Psoas muscle (tissue), 8 donors: Measurements from ENCODE around the gene RBM20. TPM values are rescaled to one million over a fixed set of nuclear protein-coding genes. Genes with fewer than 3 reads are reported as not detected.
"Not testable (repeated sequence)": the region's sequence is repeated elsewhere in the genome, so short reads cannot be mapped to it uniquely, and the experiment has no call there.

Experiments used
- ATAC-seq, 4 donors: fragments of 200-7000 bp; cut with Tn5 transposase; one replicate each; pipeline ENCODE4 v1.9.1; 2020; ENCODE audit warnings: moderate library complexity in 3 of 4, mild to moderate bottlenecking in 2 of 4
- DNase-seq, 2 donors: peaks; one replicate each; pipeline ENCODE4 v3.0.0-alpha.2; 2020
- H3K27ac ChIP-seq: fragments of 200-600 bp; one replicate; pipeline ENCODE4 v1.8.0; 2022
- H3K27me3 ChIP-seq, 3 donors: fragments of 200-600 bp in 1 of 3; one replicate each; pipeline versions ENCODE4 v1.6.1 to v1.8.0; 2013 to 2022; ENCODE audit warnings: low read length in 2 of 3, mild to moderate bottlenecking in 2 of 3, moderate library complexity in 1 of 3; ENCODE audit not compliant: insufficient read depth in 3 of 3
- H3K36me3 ChIP-seq, 2 donors: fragments of 200-600 bp in 1 of 2; one replicate each; pipeline versions ENCODE4 v1.6.1 to v1.8.0; 2013 to 2022; ENCODE audit warnings: low read depth in 1 of 2, mild to moderate bottlenecking in 1 of 2, moderate library complexity in 1 of 2; ENCODE audit not compliant: insufficient read depth in 1 of 2
- H3K4me1 ChIP-seq: fragments of 200-600 bp; one replicate; pipeline ENCODE4 v1.8.0; 2022
- H3K4me3 ChIP-seq: fragments of 200-600 bp; one replicate; pipeline ENCODE4 v1.8.0; 2022; ENCODE audit warnings: mild to moderate bottlenecking
- H3K9me3 ChIP-seq: fragments of 200-600 bp; one replicate; pipeline ENCODE4 v1.8.0; 2022
- WGBS, 3 donors: extraction: QIAGEN DNeasy Blood & Tissue Kit; methylation state at CpG; one replicate each; pipeline versions ENCODE4 v1.1.6 to v1.1.7; 2013; 5-methylcytosine and 5-hydroxymethylcytosine counted together
- intact Hi-C, 2 donors: fragments of 100-400 bp; cut with DNase I; formaldehyde crosslinking; loops; one replicate each; pipeline versions ENCODE4 v1.11.0 to v1.14.2; 2022
- polyA plus RNA-seq, 3 donors: library from polyadenylated mRNA; stranded (reverse); fragments of 200-250 nt; gene quantifications; one replicate each; pipeline ENCODE4 v1.2.3, GENCODE V29; 2013
- total RNA-seq, 4 donors: library from RNA; stranded (reverse); fragmentation: NEBNext Ultra II Directional in 2 of 4; extraction: Animal tissue kit (Norgen Biotek cat#: 25700) in 2 of 4; gene quantifications; one replicate each; pipeline versions ENCODE4 v1.2.1 to v1.2.4, GENCODE V29; 2021 to 2023
- TF ChIP-seq, protein P1 (sequence below): fragments of 200-600 bp; IDR thresholded peaks from one replicate; pipeline ENCODE4 v1.8.0; 2022; ENCODE audit warnings: antibody characterized with exemption
- donor health status: healthy with polysubstance abuse.
- donor health status: DM: no; HTN: no; CAD: no; lungs with moderate emphysema.
- donor health status: Bipolar disorder and iron deficiency.
- donor health status: healthy.
- donor health status: DM: yes; HTN: yes; CAD: no.
- donor health status: DM: no; HTN: no; CAD: no.
- donor health status: DM: no; HTN: no; CAD: no.
- donor health status: DM: yes; HTN: yes; CAD: no.

RBM20 gene
- total and polyA plus RNA-seq, 7 donors, result 1.6 to 48.8 (median 14.2) TPM

DNA sequence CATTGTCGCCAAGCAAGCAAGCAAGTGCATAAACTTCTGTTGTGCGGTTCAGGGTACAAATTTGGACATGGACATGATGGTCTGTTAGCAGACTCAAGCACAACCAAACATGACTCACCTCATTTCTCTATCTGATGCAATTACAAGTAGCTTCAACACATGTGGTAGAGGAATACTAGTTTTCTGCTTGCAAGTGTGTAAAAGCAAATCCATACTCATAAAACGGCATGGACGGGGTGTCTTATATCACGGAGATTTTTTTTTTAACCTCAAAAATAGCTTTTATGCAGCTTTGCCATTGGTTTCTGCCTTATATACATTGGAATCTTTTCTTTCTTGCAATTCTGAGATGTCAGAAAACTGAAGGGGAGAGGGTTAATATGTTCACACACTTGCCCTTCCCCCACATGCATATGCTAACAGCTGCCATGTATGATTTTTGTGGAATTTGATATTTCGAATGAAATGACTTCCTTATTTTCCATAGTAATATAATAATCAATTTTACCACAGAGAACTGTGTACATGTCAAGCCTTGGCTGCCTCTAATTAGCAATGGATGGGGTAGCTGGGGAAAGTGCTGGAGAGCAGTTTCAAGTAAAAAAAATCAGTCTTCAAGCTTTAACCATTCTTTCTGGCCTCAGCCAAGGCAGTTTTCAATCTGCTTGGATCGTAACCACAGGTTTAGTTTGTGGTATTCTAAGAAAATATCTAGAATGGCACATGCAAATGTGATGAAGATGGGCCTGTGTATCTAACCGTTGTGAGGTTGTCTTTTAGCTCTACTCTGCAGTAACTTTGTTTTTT, 121.6 kb downstream of the RBM20 start:
- Histone ChIP-seq H3K9me3 (no peaks in the 10 kb centered on the region), H3K36me3 (no peaks in the 10 kb centered on the region), H3K4me3 (peak overlapping the region; percentile 60), H3K27ac (peak overlapping the region; percentile 89), H3K27me3 (no peaks in the 10 kb centered on the region), H3K4me1 (peaks cover 37% of the 10 kb centered on the region)
- DNase-seq, result no peak
- peak; percentile 45 to 83 (median 69) for ATAC-seq
- intact Hi-C loops, result no loop called here
- TF ChIP-seq, protein P1, sequence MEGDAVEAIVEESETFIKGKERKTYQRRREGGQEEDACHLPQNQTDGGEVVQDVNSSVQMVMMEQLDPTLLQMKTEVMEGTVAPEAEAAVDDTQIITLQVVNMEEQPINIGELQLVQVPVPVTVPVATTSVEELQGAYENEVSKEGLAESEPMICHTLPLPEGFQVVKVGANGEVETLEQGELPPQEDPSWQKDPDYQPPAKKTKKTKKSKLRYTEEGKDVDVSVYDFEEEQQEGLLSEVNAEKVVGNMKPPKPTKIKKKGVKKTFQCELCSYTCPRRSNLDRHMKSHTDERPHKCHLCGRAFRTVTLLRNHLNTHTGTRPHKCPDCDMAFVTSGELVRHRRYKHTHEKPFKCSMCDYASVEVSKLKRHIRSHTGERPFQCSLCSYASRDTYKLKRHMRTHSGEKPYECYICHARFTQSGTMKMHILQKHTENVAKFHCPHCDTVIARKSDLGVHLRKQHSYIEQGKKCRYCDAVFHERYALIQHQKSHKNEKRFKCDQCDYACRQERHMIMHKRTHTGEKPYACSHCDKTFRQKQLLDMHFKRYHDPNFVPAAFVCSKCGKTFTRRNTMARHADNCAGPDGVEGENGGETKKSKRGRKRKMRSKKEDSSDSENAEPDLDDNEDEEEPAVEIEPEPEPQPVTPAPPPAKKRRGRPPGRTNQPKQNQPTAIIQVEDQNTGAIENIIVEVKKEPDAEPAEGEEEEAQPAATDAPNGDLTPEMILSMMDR, result no peak
- WGBS, 3 donors, result 78 to 88% (median 80%) methylated on average over 8 of the region's 8 CpGs

DNA sequence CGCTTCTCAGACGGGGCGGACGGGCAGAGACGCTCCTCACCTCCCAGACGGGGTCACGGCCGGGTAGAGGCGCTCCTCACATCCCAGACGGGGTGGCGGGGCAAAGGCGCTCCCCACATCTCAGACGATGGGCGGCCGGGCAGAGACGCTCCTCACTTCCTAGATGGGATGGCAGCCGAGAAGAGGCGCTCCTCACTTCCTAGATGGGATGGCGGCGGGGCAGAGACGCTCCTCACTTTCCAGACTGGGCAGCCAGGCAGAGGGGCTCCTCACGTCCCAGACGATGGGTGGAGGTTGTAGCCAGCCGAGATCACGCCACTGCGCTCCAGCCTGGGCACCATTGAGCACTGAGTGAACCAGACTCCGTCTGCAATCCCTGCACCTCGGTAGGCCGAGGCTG, 123.5 kb downstream of the RBM20 start:
- WGBS, 3 donors, result 93 to 97% (median 97%) methylated on average over 16 to 20 of the region's 29 CpGs
- not testable (repeated sequence) for ATAC-seq

DNA sequence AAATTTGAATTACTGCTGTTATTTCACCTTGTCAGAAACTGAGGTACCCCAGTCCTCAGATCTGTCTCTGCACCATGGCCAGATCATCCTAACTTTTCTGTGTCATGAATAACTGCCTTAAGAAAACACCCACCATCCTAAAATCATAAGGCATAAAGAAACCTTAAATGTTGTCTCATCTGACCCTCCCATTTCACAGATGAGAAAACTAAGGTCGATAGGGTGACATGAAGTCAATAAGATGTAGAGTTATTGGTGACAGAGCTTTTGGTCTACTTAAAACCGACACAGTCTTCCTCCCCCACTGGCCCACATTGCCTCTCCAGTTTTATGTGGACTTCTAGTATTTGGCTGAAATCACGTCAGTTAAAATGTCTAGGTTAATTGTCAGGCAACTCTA, 126.1 kb downstream of the RBM20 start:
- Histone ChIP-seq H3K27ac (no peak overlapping the region), H3K27me3 (no peaks in the 10 kb centered on the region), H3K4me3 (no peak overlapping the region), H3K36me3 (no peaks in the 10 kb centered on the region), H3K9me3 (no peaks in the 10 kb centered on the region), H3K4me1 (peaks cover 41% of the 10 kb centered on the region)
- WGBS, 3 donors, result 81 to 88% (median 85%) methylated on average over 3 of the region's 3 CpGs
- DNase-seq (no peak), ATAC-seq (no peak)
- TF ChIP-seq, protein P1, result no peak
- intact Hi-C loops, result no loop called here

More for the DNA sequence above, 123.5 kb downstream of the RBM20 start:
- peaks cover 36% of the 10 kb centered on the region for H3K4me1 ChIP-seq
- H3K27me3 ChIP-seq, H3K27ac ChIP-seq, DNase-seq, H3K9me3 ChIP-seq, intact Hi-C loops, H3K4me3 ChIP-seq, H3K36me3 ChIP-seq: not testable (repeated sequence)

DNA sequence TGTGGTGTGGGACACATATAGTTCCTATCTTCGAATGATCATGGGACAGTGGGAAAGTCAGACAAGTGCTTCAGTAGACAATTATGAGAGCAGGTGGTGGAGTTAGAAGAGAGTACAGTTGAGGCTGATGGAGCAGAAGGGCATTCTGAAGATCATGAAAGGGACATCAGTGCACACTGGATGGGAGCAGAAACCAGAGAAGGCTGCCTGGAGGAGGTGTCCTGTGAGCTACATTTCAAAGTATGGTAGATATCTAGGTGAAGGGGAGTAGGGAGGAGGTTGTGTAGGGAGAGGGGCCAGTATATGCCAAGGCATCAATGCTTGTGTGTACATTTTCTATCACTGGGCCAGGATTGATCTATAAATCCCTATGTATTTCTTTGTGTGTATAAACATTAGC, 127.3 kb downstream of the RBM20 start:
- TF ChIP-seq, protein P1, result no peak
- no peaks in the 10 kb centered on the region for H3K9me3 ChIP-seq
- H3K4me1 ChIP-seq, result peaks cover 34% of the 10 kb centered on the region
- no peak overlapping the region for H3K4me3 ChIP-seq
- 90 to 98% (median 97%) methylated on average over 1 of the region's 1 CpG for WGBS, 3 donors
- ATAC-seq, result no peak
- H3K36me3 ChIP-seq, result no peaks in the 10 kb centered on the region
- peak overlapping the region; percentile 9 for H3K27ac ChIP-seq
- no peaks in the 10 kb centered on the region for H3K27me3 ChIP-seq
- DNase-seq, result no peak
- intact Hi-C loops, result no loop called here

DNA sequence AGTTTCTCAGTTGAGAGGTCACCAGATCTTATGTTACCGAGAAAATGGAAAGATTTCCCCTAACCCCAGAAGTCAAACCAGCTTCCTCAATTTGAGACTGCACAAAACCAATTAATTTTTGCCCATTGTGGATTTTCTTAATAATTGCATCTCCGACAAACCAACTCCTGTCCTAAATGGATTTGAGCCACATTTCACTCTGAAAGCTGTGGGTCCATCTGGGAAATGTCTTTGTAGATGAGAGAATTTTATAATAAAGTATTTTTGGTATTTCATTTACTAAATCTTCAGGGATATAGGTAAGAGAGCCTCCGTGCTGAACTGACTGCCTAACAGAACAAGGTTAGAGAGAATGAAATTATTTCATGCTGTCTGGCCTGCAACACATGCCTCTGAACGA, 127.9 kb downstream of the RBM20 start:
- H3K27me3 ChIP-seq, result no peaks in the 10 kb centered on the region
- no peaks in the 10 kb centered on the region for H3K36me3 ChIP-seq
- H3K4me3 ChIP-seq, result no peak overlapping the region
- TF ChIP-seq, protein P1, result no peak
- intact Hi-C loops, result no loop called here
- H3K9me3 ChIP-seq, result no peaks in the 10 kb centered on the region
- DNase-seq (no peak), ATAC-seq (no peak)
- H3K4me1 ChIP-seq, result peaks cover 39% of the 10 kb centered on the region
- 87 to 92% (median 91%) methylated on average over 4 of the region's 4 CpGs for WGBS, 3 donors
- H3K27ac ChIP-seq, result peak overlapping the region; percentile 81
